Upper lobe of right lung (tissue), 1 donor: ENCODE data around the gene CDC34. TPM values are rescaled to one million over a fixed set of nuclear protein-coding genes. Genes with fewer than 3 reads are reported as not detected.

Experiments used
- ATAC-seq: fragments of 200-7000 bp; cut with Tn5 transposase; one replicate; pipeline ENCODE4 v1.9.1; 2020; ENCODE audit warnings: mild to moderate bottlenecking, moderate library complexity
- DNase-seq: peaks from one replicate; pipeline ENCODE4 v3.0.0-alpha.2; 2020
- H3K27ac ChIP-seq: fragments of 200-600 bp; one replicate; pipeline ENCODE4 v1.8.0; 2022
- H3K27me3 ChIP-seq: fragments of 200-600 bp; one replicate; pipeline ENCODE4 v1.8.0; 2022; ENCODE audit warnings: mild to moderate bottlenecking
- H3K36me3 ChIP-seq: fragments of 200-600 bp; one replicate; pipeline ENCODE4 v1.8.0; 2022
- H3K4me1 ChIP-seq: fragments of 200-600 bp; one replicate; pipeline ENCODE4 v1.8.0; 2022
- H3K4me3 ChIP-seq: fragments of 200-600 bp; one replicate; pipeline ENCODE4 v1.8.0; 2022; ENCODE audit warnings: mild to moderate bottlenecking
- H3K9me3 ChIP-seq: fragments of 200-600 bp; one replicate; pipeline ENCODE4 v1.8.0; 2022
- intact Hi-C: fragments of 100-400 bp; cut with DNase I; formaldehyde crosslinking; loops from one replicate; pipeline ENCODE4 v1.11.0; 2022
- total RNA-seq: library from RNA; stranded (reverse); fragmentation: NEBNext Ultra II Directional; extraction: Animal tissue kit (Norgen Biotek cat#: 25700); gene quantifications from one replicate; pipeline ENCODE4 v1.2.1, GENCODE V29; 2021
- TF ChIP-seq, protein P1 (sequence below): fragments of 200-600 bp; IDR thresholded peaks from one replicate; pipeline ENCODE4 v1.8.0; 2022; ENCODE audit warnings: antibody characterized with exemption
- donor health status: DM: no; HTN: yes; CAD: no; lungs with severe emphysema.

The CDC34 gene
- total RNA-seq, 1 donor from 2014 or later: 40.9 TPM

DNA sequence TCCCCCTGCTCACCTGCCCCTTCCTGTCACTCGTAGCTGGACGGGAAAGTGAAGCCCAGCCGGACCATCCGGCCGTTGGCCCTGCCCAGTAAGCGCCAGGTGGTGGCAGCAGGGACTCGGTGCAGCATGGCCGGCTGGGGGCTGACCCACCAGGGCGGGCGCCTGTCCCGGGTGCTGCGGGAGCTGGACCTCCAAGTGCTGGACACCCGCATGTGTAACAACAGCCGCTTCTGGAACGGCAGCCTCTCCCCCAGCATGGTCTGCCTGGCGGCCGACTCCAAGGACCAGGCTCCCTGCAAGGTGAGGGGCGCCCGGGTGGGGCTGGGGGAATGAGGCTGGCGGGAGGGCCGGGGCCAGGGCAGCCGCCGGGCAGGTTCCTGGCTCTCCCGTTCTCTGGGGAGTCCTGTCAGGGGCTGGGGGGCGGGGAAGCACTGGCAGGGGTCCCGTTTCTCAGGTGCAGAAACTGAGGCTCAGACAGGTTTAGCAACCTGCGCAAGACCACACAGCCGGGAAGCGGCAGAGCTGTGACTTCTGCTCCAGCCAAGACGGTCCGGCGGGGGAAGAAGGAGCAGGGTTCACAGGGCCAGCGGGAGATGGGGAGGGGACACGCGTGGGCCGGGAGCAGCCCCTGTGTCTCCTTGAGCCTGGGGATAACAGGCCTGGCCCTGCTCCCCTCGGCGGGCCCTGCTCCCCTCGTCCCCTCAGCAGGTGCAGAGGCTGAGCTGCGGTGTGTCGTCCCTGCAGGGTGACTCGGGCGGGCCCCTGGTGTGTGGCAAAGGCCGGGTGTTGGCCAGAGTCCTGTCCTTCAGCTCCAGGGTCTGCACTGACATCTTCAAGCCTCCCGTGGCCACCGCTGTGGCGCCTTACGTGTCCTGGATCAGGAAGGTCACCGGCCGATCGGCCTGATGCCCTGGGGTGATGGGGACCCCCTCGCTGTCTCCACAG is 17.6 kb downstream of the CDC34 start:
- TF ChIP-seq, protein P1, sequence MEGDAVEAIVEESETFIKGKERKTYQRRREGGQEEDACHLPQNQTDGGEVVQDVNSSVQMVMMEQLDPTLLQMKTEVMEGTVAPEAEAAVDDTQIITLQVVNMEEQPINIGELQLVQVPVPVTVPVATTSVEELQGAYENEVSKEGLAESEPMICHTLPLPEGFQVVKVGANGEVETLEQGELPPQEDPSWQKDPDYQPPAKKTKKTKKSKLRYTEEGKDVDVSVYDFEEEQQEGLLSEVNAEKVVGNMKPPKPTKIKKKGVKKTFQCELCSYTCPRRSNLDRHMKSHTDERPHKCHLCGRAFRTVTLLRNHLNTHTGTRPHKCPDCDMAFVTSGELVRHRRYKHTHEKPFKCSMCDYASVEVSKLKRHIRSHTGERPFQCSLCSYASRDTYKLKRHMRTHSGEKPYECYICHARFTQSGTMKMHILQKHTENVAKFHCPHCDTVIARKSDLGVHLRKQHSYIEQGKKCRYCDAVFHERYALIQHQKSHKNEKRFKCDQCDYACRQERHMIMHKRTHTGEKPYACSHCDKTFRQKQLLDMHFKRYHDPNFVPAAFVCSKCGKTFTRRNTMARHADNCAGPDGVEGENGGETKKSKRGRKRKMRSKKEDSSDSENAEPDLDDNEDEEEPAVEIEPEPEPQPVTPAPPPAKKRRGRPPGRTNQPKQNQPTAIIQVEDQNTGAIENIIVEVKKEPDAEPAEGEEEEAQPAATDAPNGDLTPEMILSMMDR: no peak
- intact Hi-C loops: no loop called here
- H3K36me3 ChIP-seq: no peaks in the 10 kb centered on the region
- DNase-seq (no peak), ATAC-seq (no peak)
- H3K4me3 ChIP-seq: no peak overlapping the region
- no peaks in the 10 kb centered on the region for H3K4me1 ChIP-seq
- no peaks in the 10 kb centered on the region for H3K27me3 ChIP-seq
- no peak overlapping the region for H3K27ac ChIP-seq
- no peaks in the 10 kb centered on the region for H3K9me3 ChIP-seq

DNA sequence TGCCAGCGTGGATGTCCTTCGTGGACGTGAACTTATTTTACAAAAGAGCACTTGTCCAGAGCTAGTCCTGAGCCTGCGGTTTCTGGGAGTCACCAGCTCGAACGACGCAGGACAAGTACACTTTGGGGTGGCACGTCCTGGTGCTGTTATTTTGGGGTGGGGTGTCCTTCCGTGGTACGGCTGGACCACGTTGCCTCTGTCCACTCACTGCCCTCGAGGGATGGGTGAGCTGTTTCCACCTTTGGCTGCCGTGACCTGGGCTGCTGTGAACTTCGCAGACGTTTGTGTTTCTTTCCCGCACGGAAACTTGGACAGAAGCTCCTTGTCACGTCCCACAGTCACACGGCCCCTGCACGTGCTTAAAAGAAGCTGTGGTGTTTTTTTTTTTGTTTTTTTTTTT is 23.3 kb downstream of the CDC34 start:
- Histone ChIP-seq H3K27me3 (no peaks in the 10 kb centered on the region), H3K9me3 (no peaks in the 10 kb centered on the region), H3K4me3 (no peak overlapping the region), H3K36me3 (no peaks in the 10 kb centered on the region), H3K4me1 (peaks cover 10% of the 10 kb centered on the region), H3K27ac (no peak overlapping the region)
- intact Hi-C loops: no loop called here
- no peak for ATAC-seq
- DNase-seq: no peak
- TF ChIP-seq, protein P1: no peak

DNA sequence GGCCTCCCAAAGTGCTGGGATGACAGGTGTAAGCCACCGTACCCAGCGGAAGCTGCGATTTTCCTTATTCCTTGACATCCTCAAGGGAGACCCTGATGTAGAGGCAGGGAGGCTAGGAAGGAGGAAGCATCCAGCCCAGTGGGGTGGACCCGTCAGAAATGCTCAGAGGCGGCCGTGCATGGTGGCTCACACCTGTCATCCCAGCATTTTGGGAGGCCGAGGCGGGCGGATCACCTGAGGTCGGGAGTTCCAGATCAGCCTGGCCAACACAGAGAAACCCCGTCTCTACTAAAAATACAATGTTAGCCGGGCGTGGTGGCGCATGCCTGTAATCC is 23.9 kb downstream of the CDC34 start:
- no peaks in the 10 kb centered on the region for H3K27me3 ChIP-seq
- H3K27ac ChIP-seq: no peak overlapping the region
- intact Hi-C loops: no loop called here
- DNase-seq: no peak
- TF ChIP-seq, protein P1: no peak
- H3K4me3 ChIP-seq: no peak overlapping the region
- H3K4me1 ChIP-seq: peaks cover 10% of the 10 kb centered on the region
- H3K9me3 ChIP-seq: no peaks in the 10 kb centered on the region
- no peaks in the 10 kb centered on the region for H3K36me3 ChIP-seq
- no peak for ATAC-seq

DNA sequence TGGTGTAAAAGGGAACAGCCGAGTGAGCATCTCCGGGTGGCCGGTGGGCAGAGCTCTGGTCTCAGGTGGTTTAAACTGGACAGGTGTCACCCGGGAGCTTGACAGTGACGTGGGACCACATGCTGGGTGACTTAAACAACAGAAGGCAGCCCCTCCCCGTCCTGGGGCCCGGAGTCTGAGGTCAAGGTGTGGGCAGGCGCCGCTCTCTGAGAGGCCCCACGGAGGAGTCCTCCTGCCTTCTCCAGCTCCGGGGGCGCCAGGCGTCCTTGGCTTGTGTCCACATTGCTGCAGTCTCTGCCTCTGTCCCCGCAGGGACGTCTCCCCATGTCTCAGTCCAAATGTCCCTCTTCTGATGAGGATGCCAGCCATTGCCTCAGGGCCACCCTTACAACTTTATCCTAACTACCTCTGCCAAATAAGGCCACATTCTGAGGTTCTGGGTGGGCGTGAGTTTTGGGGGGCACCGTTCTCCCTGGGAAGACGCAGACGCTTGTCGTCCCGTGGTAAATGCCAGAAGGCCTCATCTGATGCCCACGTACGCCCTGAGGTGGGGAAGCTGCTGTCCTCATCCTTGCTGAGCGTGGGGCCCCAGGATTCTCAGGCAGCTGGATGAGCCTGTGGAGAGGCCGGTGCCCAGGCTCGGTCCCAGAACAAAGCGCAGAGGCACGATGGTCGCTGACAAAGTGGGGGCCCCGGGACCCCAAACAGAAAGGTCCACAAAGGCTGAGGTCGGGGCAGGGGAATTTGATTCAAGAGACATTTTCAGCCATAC is 25.2 kb downstream of the CDC34 start:
- peak overlapping the region; percentile 60 for H3K27ac ChIP-seq
- ATAC-seq (no peak), DNase-seq (no peak)
- H3K4me3 ChIP-seq: no peak overlapping the region
- peaks cover 10% of the 10 kb centered on the region for H3K4me1 ChIP-seq
- TF ChIP-seq, protein P1: no peak
- no peaks in the 10 kb centered on the region for H3K27me3 ChIP-seq
- no peaks in the 10 kb centered on the region for H3K36me3 ChIP-seq
- no peaks in the 10 kb centered on the region for H3K9me3 ChIP-seq
- intact Hi-C loops: no loop called here

DNA sequence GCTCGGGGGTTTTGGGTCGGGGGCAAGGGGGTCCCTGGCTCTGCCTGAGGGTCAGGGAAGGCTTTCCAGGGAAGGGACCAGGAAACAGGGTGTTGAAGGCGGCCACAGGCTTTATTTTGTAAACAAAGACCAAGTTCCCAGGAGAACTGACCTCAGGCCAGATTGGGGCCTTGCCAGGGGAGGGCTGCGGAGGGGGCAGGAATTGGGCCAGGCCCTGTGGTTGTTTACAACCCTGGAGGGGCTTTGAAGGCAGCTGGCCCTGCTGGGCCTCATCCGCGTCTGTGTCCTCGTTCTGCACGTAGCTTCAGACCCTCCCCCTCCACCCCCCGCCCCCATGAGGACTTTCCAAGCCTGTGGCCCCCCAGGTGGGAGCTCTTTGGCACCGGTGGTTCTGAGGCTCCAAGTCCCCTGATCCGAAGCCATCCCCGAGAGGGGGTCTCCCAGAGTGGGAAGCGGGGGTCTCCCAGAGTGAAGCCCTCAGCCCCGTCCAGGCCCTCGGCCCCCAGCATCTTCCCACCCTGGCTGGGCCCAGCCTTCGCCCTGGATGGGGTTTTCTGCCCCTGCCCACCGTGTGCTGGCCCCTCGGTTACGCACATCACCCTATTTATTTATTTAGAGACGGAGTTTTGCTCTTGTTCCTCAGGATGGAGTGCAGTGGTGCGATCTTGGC is 27.3 kb downstream of the CDC34 start:
- H3K4me3 ChIP-seq: no peak overlapping the region

More for the DNA sequence above, 27.3 kb downstream of the CDC34 start:
- Histone ChIP-seq H3K27ac (no peak overlapping the region), H3K4me1 (peaks cover 10% of the 10 kb centered on the region), H3K27me3 (no peaks in the 10 kb centered on the region), H3K36me3 (no peaks in the 10 kb centered on the region), H3K9me3 (no peaks in the 10 kb centered on the region)
- DNase-seq: peak; percentile 67
- ATAC-seq: peak; percentile 2
- intact Hi-C loops: no loop called here
- TF ChIP-seq, protein P1: no peak
